NCI-H510A treated with DMSO at 0.1 percent for 48 hours (cell line): ENCODE results near the gene R3HDM2.
"Not testable (repeated sequence)": the region's sequence is repeated elsewhere in the genome, so short reads cannot be mapped to it uniquely, and the experiment has no call there.

ENCODE experiments used
- DNase-seq: peaks from one replicate; lab custom pipeline; 2025; lab: John Stamatoyannopoulos, UW

The R3HDM2 gene

GRCh38 chr12:57452937-57453509 lies 22.2 kb upstream of the R3HDM2 start:
- peak; percentile 72 for DNase-seq

GRCh38 chr12:57452181-57452936 lies 21.5 kb upstream of the R3HDM2 start:
- no peak for DNase-seq

- no peak for DNase-seq
These were observed 20.5 kb upstream of the R3HDM2 start for GRCh38 chr12:57451233-57451778.

- DNase-seq: no peak
These were observed 19.2 kb upstream of the R3HDM2 start for GRCh38 chr12:57450057-57450456.

GRCh38 chr12:57449375-57449774 lies 18.5 kb upstream of the R3HDM2 start:
- no peak for DNase-seq

- no peak for DNase-seq
These were observed 17.8 kb upstream of the R3HDM2 start for GRCh38 chr12:57448669-57449068.

GRCh38 chr12:57446292-57446960 lies 15.6 kb upstream of the R3HDM2 start:
- DNase-seq: no peak

GRCh38 chr12:57444744-57445143 lies 13.9 kb upstream of the R3HDM2 start:
- DNase-seq: no peak

- DNase-seq: not testable (repeated sequence)
These were observed 13.5 kb upstream of the R3HDM2 start for GRCh38 chr12:57444337-57444736.

GRCh38 chr12:57441846-57442427 lies 11.1 kb upstream of the R3HDM2 start:
- no peak for DNase-seq

- not testable (repeated sequence) for DNase-seq
These were observed 10.6 kb upstream of the R3HDM2 start for GRCh38 chr12:57441393-57441792.

- DNase-seq: no peak
These were observed 9.0 kb upstream of the R3HDM2 start for GRCh38 chr12:57439762-57440266.

GRCh38 chr12:57438400-57438799 lies 7.6 kb upstream of the R3HDM2 start:
- DNase-seq: no peak

- no peak for DNase-seq
These were observed 4.5 kb upstream of the R3HDM2 start for GRCh38 chr12:57435293-57435692.

- no peak for DNase-seq
These were observed 3.8 kb upstream of the R3HDM2 start, which contains the start of gene INHBC for GRCh38 chr12:57434517-57435223. INHBC (plus strand) TSS chr12:57434784; CDS start chr12:57434887, 103 bp downstream.

- no peak for DNase-seq
These were observed 2.5 kb upstream of the R3HDM2 start for GRCh38 chr12:57433370-57433769.

GRCh38 chr12:57431654-57432188 lies 878 bp upstream of the R3HDM2 start:
- DNase-seq: no peak

GRCh38 chr12:57430112-57430930 lies 522 bp downstream of the R3HDM2 start:
- peak; percentile 89 for DNase-seq

- DNase-seq: no peak
These were observed 1.3 kb downstream of the R3HDM2 start for GRCh38 chr12:57429473-57430111.

- no peak for DNase-seq
These were observed 1.9 kb downstream of the R3HDM2 start for GRCh38 chr12:57428965-57429364.
